Activated T-cell treated with anti-CD3 and anti-CD28 coated beads, Interleukin-2, amount 50 U/mL, for 4 hours (primary cell): ENCODE measurements around the gene FOXN3. TPM values are rescaled to one million over a fixed set of nuclear protein-coding genes. Genes with fewer than 3 reads are reported as not detected.
"Not testable (repeated sequence)": the region's sequence is repeated elsewhere in the genome, so short reads cannot be mapped to it uniquely, and the experiment has no call there.

Experiments used
- ATAC-seq, 2 donors: fragments of 200-7000 bp; cut with Tn5 transposase; one replicate each; pipeline ENCODE4 v1.10.0; 2021
- DNase-seq: peaks from one replicate; pipeline ENCODE4 v3.0.0-alpha.2; 2020
- H3K27me3 Mint-ChIP-seq: one replicate; pipeline ENCODE4 v1.8.0; 2021; ENCODE audit warnings: low read depth, mixed read lengths
- H3K36me3 Mint-ChIP-seq: one replicate; pipeline ENCODE4 v1.8.0; 2022; ENCODE audit warnings: mixed read lengths; ENCODE audit not compliant: insufficient read depth
- H3K4me1 Mint-ChIP-seq: one replicate; pipeline ENCODE4 v1.8.0; 2021; ENCODE audit warnings: low read depth, mixed read lengths
- H3K4me3 Mint-ChIP-seq: one replicate; pipeline ENCODE4 v1.8.0; 2021; ENCODE audit warnings: mild to moderate bottlenecking, moderate library complexity, mixed read lengths
- H3K9me3 Mint-ChIP-seq: one replicate; pipeline ENCODE4 v1.8.0; 2021; ENCODE audit warnings: mixed read lengths
- total RNA-seq, 3 donors: library from RNA; stranded (reverse); gene quantifications; one replicate each; pipeline ENCODE4 v1.2.1, GENCODE V29; 2021

Gene FOXN3
- total RNA-seq, 3 donors from 2014 or later, result 67.0 to 83.1 (median 69.5) TPM

DNA sequence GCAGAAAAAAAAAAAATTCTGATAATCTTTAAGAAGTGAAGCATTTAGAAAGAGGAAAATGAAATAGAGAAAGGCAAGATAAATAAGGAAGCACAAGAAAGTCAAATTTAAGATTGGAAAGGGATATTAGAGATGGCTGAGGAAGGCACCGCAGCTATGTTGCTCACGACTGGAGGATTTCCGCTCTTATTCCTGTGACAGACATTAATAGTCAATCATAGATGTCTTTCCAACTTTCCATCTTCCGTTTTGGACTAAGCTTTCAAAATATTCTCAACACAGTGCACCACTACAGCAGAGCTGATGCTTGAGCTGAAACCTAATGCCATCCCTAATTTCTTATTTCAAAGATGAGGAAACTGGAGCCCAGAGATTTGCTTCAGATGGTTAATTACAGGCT, 290.6 kb downstream of the FOXN3 start:
- H3K4me1 Mint-ChIP-seq, result no peaks in the 10 kb centered on the region
- no peaks in the 10 kb centered on the region for H3K36me3 Mint-ChIP-seq
- ATAC-seq, result no peak
- H3K27me3 Mint-ChIP-seq, result peaks cover 3% of the 10 kb centered on the region
- H3K4me3 Mint-ChIP-seq, result no peak overlapping the region
- DNase-seq, result no peak
- H3K9me3 Mint-ChIP-seq, result no peaks in the 10 kb centered on the region

DNA sequence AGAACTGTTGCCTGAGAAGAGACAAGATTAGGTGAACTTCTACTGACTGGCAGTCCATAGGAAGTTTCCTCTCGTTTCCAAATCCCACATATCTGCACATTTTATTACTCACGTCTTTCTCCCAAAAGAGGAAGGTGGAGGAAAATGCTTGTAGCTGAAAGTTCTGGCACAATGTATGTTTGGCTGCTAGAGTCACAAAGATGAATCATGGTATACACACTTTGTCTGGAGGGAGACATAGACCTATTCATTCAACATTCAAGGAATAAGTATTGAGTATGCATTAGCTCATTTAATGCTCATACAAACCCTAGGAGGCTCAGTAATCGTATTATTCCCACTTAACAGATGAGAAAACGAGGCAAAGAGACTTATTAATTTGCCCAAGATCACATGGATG, 291.8 kb downstream of the FOXN3 start:
- DNase-seq (no peak), ATAC-seq (no peak)
- Mint-ChIP-seq H3K9me3 (no peaks in the 10 kb centered on the region), H3K36me3 (no peaks in the 10 kb centered on the region), H3K4me3 (no peak overlapping the region), H3K4me1 (no peaks in the 10 kb centered on the region), H3K27me3 (peaks cover 3% of the 10 kb centered on the region)

DNA sequence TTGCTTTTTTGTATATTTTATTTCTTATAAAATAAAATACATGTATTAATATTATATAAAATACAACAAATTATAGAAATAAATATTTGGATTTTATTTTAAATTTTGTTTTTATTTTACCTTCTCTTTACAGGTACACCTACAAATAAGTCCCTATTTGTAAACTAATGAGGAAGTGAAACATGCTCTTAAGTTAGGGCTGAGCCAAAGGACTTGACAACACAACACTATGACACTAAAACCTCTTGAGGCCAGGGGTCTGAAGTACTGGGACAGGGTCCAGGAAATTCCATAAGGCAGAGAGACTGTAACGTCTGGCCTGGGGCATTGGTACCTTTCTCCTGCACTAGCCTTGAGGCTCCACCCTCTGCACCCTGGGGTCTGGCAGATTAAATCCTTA, 293.2 kb downstream of the FOXN3 start:
- ATAC-seq (no peak), DNase-seq (no peak)
- Mint-ChIP-seq H3K27me3 (peaks cover 3% of the 10 kb centered on the region), H3K4me1 (no peaks in the 10 kb centered on the region), H3K9me3 (peaks cover 4% of the 10 kb centered on the region), H3K36me3 (no peaks in the 10 kb centered on the region), H3K4me3 (no peak overlapping the region)

DNA sequence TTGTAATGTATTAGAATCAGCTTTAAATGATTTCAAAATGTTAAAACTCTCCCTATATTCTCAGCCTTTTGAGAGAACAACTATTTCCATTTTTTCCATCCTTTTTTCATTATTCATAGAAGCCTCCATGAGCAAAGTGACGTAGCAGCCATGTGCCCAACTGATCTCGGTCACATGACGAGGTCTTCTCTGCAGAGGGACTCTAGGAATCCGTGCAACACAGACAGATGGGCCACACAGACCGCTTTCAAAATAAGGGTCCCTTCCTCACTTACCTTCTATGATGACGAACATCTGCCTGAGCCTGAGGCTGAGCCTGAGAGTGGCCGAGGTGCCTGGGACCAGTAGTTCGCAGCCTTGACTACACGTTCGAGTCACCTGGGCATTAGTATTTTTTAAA, 293.8 kb downstream of the FOXN3 start:
- Mint-ChIP-seq H3K4me1 (no peaks in the 10 kb centered on the region), H3K9me3 (peaks cover 9% of the 10 kb centered on the region), H3K4me3 (no peak overlapping the region), H3K36me3 (no peaks in the 10 kb centered on the region), H3K27me3 (peaks cover 3% of the 10 kb centered on the region)
- DNase-seq (no peak), ATAC-seq (no peak)

DNA sequence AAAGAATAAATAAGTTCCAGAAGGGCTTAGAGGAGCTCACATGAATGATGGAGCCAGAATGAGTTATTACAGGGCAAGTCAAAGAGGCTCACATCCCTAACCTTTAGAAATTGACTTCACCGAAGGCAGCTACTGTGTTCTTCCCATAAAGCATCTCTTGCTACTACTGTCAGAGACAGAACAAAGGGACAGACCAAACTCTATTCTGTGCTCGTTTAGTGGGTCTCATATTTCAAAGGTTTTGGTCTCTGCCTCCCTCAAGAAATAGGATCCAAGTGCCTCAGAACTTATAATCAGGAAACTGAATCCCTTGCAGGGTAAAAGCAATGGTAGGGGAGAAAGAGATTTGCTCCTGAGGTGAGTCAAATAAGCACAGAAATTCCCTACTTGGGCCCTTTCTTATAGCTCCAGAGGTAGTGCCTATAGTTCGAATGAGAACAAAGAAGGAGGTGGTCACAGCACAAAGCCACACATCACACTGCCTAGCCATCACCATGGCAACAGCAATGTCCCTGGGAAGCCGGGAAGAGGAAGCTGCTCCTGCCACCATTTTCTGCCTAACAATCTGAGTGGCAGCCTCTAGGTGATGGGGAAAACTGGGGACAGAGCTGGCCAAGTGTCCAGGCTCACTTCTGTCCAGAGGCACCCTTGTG, 294.9 kb downstream of the FOXN3 start:
- H3K27me3 Mint-ChIP-seq, result peaks cover 5% of the 10 kb centered on the region
- H3K36me3 Mint-ChIP-seq, result no peaks in the 10 kb centered on the region
- no peak overlapping the region for H3K4me3 Mint-ChIP-seq
- no peaks in the 10 kb centered on the region for H3K4me1 Mint-ChIP-seq
- peaks cover 9% of the 10 kb centered on the region for H3K9me3 Mint-ChIP-seq
- ATAC-seq, result no peak
- no peak for DNase-seq

DNA sequence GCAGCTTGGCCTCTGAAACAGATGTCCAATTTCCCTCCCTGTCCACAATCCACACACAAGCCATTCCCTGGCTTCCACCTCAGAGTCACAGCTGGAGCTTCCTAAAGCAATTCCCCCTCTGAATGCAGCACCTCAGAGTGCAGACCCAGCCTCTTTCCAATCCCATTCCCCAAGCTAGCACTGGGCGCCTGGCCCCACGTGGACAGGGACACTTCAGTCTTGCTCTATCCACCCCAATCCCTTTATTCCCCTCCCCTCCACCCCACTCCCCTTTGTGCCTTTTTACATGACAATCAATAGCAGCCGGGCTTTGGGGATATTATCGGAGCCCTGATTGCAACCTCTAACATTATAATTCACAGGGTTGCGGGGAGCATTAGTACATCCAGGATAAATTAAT, 300.0 kb downstream of the FOXN3 start:
- Mint-ChIP-seq H3K4me3 (no peak overlapping the region), H3K36me3 (no peaks in the 10 kb centered on the region), H3K4me1 (no peaks in the 10 kb centered on the region), H3K9me3 (peaks cover 9% of the 10 kb centered on the region), H3K27me3 (peaks cover 7% of the 10 kb centered on the region)
- ATAC-seq (no peak), DNase-seq (no peak)

DNA sequence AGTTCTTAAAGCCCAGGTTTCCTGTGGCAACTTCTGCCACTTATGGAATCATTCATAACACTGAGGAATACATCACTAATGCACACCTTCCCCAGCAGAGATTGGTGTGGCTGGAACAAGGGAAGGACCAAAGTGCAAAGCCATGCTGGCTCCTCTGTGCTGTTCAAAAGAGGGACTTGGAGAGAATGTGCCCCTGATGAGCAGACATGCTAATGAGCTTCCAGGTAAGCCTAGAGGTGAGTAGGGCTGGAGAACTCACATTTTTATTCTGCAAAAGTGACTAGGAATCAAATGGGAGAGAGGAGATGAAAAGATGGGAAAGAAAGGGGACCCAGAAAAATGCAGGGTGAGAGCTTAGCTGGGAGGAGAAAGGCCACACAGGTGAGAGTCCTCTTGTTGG, 302.9 kb downstream of the FOXN3 start:
- Mint-ChIP-seq H3K36me3 (no peaks in the 10 kb centered on the region), H3K27me3 (peaks cover 7% of the 10 kb centered on the region), H3K9me3 (peaks cover 8% of the 10 kb centered on the region), H3K4me1 (no peaks in the 10 kb centered on the region), H3K4me3 (no peak overlapping the region)
- no peak for ATAC-seq
- DNase-seq, result no peak

DNA sequence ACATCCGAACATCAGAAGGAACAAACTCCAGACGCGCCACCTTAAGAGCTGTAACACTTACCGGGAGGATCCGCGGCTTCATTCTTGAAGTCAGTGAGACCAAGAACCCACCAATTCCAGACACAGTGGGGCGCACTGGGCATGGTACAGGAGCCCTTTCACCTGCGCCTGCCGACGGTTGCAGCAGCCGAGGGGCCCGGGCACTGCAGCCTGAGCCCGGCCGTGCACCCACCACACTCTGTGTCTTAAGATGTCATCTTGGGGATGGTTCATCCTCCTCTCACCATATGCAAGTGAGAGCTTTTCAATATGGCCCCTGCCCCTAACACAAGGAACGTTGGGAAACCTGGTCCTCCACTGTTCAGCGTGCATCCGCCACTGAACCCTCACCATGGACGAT, 304.3 kb downstream of the FOXN3 start:
- ATAC-seq (no peak), DNase-seq (no peak)
- H3K4me1 Mint-ChIP-seq, result no peaks in the 10 kb centered on the region
- no peaks in the 10 kb centered on the region for H3K36me3 Mint-ChIP-seq
- H3K4me3 Mint-ChIP-seq, result no peak overlapping the region
- H3K9me3 Mint-ChIP-seq, result no peaks in the 10 kb centered on the region
- peaks cover 12% of the 10 kb centered on the region for H3K27me3 Mint-ChIP-seq

DNA sequence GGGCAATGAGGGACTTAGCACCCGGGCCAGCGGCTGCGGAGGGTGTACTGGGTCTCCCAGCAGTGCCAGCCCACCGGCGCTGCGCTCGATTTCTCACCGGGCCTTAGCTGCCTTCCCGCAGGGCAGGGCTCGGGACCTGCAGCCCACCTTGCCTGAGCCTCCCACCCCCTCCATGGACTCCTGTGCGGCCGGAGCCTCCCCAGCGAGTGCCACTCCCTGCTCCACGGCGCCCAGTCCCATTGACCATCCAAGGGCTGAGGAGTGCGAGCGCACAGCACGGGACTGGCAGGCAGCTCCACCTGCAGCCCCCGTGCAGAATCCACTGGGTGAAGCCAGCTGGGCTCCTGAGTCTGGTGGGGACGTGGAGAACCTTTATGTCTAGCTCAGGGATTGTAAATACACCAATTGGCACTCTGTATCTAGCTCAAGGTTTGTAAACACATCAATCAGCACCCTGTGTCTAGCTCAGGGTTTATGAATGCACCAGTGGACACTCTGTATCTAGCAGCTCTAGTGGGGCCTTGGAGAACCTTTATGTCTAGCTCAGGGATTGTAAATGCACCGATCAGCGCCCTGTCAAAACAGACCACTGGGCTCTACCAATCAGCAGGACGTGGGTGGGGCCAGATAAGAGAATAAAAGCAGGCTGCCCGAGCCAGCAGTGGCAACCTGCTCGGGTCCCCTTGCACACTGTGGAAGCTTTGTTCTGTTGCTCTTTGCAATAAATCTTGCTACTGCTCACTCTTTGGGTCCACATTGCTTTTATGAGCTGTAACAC, 305.1 kb downstream of the FOXN3 start:
- not testable (repeated sequence) for H3K36me3 Mint-ChIP-seq, H3K4me3 Mint-ChIP-seq, ATAC-seq, H3K4me1 Mint-ChIP-seq, DNase-seq, H3K9me3 Mint-ChIP-seq
- H3K27me3 Mint-ChIP-seq, result peaks cover 11% of the 10 kb centered on the region

DNA sequence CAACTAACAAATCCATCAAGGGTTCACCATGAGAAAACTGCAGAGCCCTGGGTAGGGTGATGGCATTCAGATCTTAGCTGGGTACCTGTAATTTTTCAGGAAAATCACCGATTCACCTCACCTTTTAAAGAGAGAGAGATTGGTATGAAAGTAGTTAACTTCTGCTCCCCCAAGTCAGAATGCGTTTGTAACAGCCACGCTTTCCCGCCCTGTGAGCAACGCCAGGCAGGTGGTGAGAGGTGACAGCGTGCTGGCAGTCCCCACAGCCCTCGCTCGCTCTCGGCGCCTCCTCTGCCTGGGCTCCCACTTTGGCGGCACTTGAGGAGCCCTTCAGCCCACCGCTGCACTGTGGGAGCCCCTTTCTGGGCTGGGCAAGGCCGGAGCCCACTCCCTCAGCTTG, 305.8 kb downstream of the FOXN3 start:
- H3K4me3 Mint-ChIP-seq, H3K4me1 Mint-ChIP-seq, DNase-seq, H3K9me3 Mint-ChIP-seq, H3K36me3 Mint-ChIP-seq, ATAC-seq: not testable (repeated sequence)
- peaks cover 13% of the 10 kb centered on the region for H3K27me3 Mint-ChIP-seq

DNA sequence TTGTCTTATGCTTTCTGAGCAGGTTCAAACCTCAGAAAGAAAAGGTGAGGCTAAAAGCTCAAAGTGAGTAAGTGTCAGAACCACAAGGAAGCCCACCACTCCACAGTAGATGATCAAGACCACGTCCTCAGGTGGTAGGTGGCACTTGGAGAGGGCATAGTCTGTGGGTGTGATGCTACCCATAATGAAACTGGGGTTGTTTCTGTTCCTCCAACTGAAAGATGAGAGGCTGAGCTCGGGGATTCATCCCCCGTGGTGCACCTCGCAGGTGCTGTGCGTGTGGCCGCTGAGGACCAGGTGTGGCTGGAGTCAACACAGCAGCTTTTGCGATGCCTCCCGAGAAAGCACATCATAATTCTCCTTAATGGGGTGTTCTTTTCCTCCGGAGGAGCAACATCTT, 306.9 kb downstream of the FOXN3 start:
- H3K4me3 Mint-ChIP-seq, result no peak overlapping the region
- no peaks in the 10 kb centered on the region for H3K4me1 Mint-ChIP-seq
- no peak for ATAC-seq
- no peaks in the 10 kb centered on the region for H3K36me3 Mint-ChIP-seq
- DNase-seq, result no peak
- H3K9me3 Mint-ChIP-seq, result no peaks in the 10 kb centered on the region
- peaks cover 17% of the 10 kb centered on the region for H3K27me3 Mint-ChIP-seq

DNA sequence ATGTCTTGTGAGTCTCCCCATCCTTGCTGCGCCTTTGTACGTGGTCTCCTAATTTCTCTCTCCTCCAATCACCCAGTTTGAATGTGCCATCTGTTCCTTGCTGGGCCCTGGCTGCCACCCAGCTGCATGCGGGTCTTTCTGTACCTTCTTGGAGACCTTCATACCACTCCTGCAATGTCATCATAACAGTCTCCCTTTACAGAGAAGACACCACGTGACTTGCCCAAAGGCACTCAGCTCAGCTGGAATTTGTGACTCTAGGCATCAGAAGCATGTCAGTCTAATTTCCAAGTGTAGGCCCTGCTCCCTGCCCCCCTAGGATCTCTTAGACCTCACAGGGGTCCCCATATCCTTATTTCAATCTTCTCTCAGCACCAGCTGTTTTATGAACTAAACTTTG, 308.4 kb downstream of the FOXN3 start:
- Mint-ChIP-seq H3K36me3 (no peaks in the 10 kb centered on the region), H3K4me1 (no peaks in the 10 kb centered on the region), H3K4me3 (no peak overlapping the region), H3K27me3 (peaks cover 22% of the 10 kb centered on the region), H3K9me3 (no peaks in the 10 kb centered on the region)
- ATAC-seq (no peak), DNase-seq (no peak)

DNA sequence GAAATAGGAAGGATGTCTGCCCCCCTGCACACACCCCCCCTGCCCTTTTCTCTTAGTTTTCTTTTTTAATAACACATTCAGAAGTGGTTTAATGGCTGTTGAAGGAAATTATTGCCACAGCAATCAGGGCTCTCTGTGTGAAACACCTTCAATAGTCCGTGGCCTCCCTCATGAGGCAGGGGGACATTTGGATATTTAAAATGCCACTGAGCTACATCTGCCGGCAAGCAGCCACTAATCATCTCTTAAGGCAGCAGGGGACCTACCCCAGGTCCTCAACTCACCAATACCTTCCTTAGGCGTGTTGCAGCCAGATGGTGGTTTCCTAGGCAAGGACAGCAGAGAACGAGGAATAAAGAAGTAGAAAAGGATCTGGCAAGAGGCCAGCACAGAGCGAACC, 309.4 kb downstream of the FOXN3 start:
- DNase-seq, result no peak

More for the DNA sequence above, 309.4 kb downstream of the FOXN3 start:
- no peaks in the 10 kb centered on the region for H3K9me3 Mint-ChIP-seq
- H3K27me3 Mint-ChIP-seq, result peaks cover 27% of the 10 kb centered on the region
- H3K4me3 Mint-ChIP-seq, result no peak overlapping the region
- no peaks in the 10 kb centered on the region for H3K4me1 Mint-ChIP-seq
- H3K36me3 Mint-ChIP-seq, result no peaks in the 10 kb centered on the region
- ATAC-seq, result no peak
